Activated CD4-positive, alpha-beta memory T cell treated with anti-CD3 and anti-CD28 coated beads, Interleukin-2, amount 10 ng/mL, durations not matched to agents 7 days and 5 days (primary cell): Measurements from ENCODE around the gene KIF18B. TPM values are rescaled to one million over a fixed set of nuclear protein-coding genes. Genes with fewer than 3 reads are reported as not detected.

Experiments used
- CTCF ChIA-PET: fragments of 350-600 bp; sonication (Branson Sonifier 250); formaldehyde crosslinking; loops from one replicate; lab custom pipeline; 2021; ENCODE audit warnings: antibody characterized with exemption, inconsistent platforms; lab: Charles Lee
- POLR2A ChIA-PET: fragments of 350-600 bp; sonication (Branson Sonifier 250); formaldehyde crosslinking; loops from one replicate; lab custom pipeline; 2021; ENCODE audit warnings: antibody characterized with exemption; lab: Charles Lee
- DNase-seq: peaks from one replicate; pipeline ENCODE4 v3.0.0-alpha.2; 2020
- H3K27ac Mint-ChIP-seq: one replicate; pipeline ENCODE4 v1.8.0; 2021; ENCODE audit warnings: mild to moderate bottlenecking, mixed read lengths
- H3K27me3 Mint-ChIP-seq: one replicate; pipeline ENCODE4 v1.8.0; 2021; ENCODE audit warnings: mixed read lengths
- H3K36me3 Mint-ChIP-seq: one replicate; pipeline ENCODE4 v1.8.0; 2021; ENCODE audit warnings: low read depth, mixed read lengths
- H3K4me1 Mint-ChIP-seq: one replicate; pipeline ENCODE4 v1.8.0; 2021; ENCODE audit warnings: mixed read lengths
- H3K4me3 Mint-ChIP-seq: one replicate; pipeline ENCODE4 v1.8.0; 2021; ENCODE audit warnings: mild to moderate bottlenecking, mixed read lengths
- H3K9me3 Mint-ChIP-seq: one replicate; pipeline ENCODE4 v1.8.0; 2021; ENCODE audit warnings: mixed read lengths
- total RNA-seq, 2 experiments: library from RNA; stranded (reverse); gene quantifications; one replicate each; pipeline ENCODE4 v1.2.3, GENCODE V29; 2021

KIF18B gene
- total RNA-seq, 2 experiments from 2014 or later = 66.9 to 67.9 TPM

- DNase-seq = no peak
- Mint-ChIP-seq H3K36me3 (no peaks in the 10 kb centered on the region), H3K27me3 (peaks cover 76% of the 10 kb centered on the region), H3K9me3 (no peaks in the 10 kb centered on the region), H3K27ac (no peak overlapping the region), H3K4me3 (no peak overlapping the region), H3K4me1 (peaks cover 29% of the 10 kb centered on the region)
- CTCF ChIA-PET = interaction anchor here (1.7 to 2.4 kb wide), 2 partner anchors 47 to 54 kb away, joined by 3 to 7 read pairs; no protein-coding TSS in a partner anchor
- POLR2A ChIA-PET = interaction anchor here (0.6 to 2.3 kb wide), 5 partner anchors 10 to 94 kb away, joined by 3 to 7 read pairs (median 3); partner anchors contain the start of genes EFTUD2, KIF18B and NMT1
Measured at GRCh38 chr17:44967026-44967906, 19.7 kb upstream of the KIF18B start.

GRCh38 chr17:44966348-44967025 is 18.9 kb upstream of the KIF18B start:
- peaks cover 68% of the 10 kb centered on the region for H3K27me3 Mint-ChIP-seq

GRCh38 chr17:44965481-44966234 is 18.1 kb upstream of the KIF18B start:
- ChIA-PET CTCF (interaction anchor here (1.0 to 1.7 kb wide), 2 partner anchors 45 to 170 kb away, joined by 3 read pairs; partner anchors contain the start of gene ACBD4), POLR2A (interaction anchor here (2.2 kb wide), 1 partner anchor 19 kb away, joined by 7 read pairs; no protein-coding TSS in a partner anchor)
- Mint-ChIP-seq H3K27ac (no peak overlapping the region), H3K36me3 (no peaks in the 10 kb centered on the region), H3K4me3 (no peak overlapping the region), H3K4me1 (peaks cover 21% of the 10 kb centered on the region), H3K27me3 (peaks cover 66% of the 10 kb centered on the region), H3K9me3 (no peaks in the 10 kb centered on the region)
- DNase-seq = no peak

More at GRCh38 chr17:44966348-44967025, 18.9 kb upstream of the KIF18B start:
- no peak for DNase-seq
- peaks cover 23% of the 10 kb centered on the region for H3K4me1 Mint-ChIP-seq
- POLR2A ChIA-PET = interaction anchor here (0.6 to 1.0 kb wide), 2 partner anchors 10 to 19 kb away, joined by 3 read pairs; partner anchors contain the start of gene KIF18B
- H3K4me3 Mint-ChIP-seq = no peak overlapping the region
- H3K27ac Mint-ChIP-seq = no peak overlapping the region
- H3K9me3 Mint-ChIP-seq = no peaks in the 10 kb centered on the region
- no peaks in the 10 kb centered on the region for H3K36me3 Mint-ChIP-seq
- CTCF ChIA-PET = interaction anchor here (1.0 to 1.7 kb wide), 2 partner anchors 46 to 169 kb away, joined by 3 read pairs; partner anchors contain the start of gene ACBD4

GRCh38 chr17:44961921-44962350 is 14.4 kb upstream of the KIF18B start:
- POLR2A ChIA-PET = no interaction called here
- DNase-seq = no peak
- H3K4me1 Mint-ChIP-seq = peaks cover 4% of the 10 kb centered on the region
- CTCF ChIA-PET = no interaction called here
- H3K4me3 Mint-ChIP-seq = no peak overlapping the region
- H3K27me3 Mint-ChIP-seq = peaks cover 59% of the 10 kb centered on the region
- no peaks in the 10 kb centered on the region for H3K9me3 Mint-ChIP-seq
- no peak overlapping the region for H3K27ac Mint-ChIP-seq
- H3K36me3 Mint-ChIP-seq = no peaks in the 10 kb centered on the region

GRCh38 chr17:44960691-44961090 is 13.1 kb upstream of the KIF18B start:
- no peak overlapping the region for H3K4me3 Mint-ChIP-seq
- H3K27ac Mint-ChIP-seq = no peak overlapping the region
- CTCF ChIA-PET = no interaction called here
- DNase-seq = no peak
- no peaks in the 10 kb centered on the region for H3K9me3 Mint-ChIP-seq
- H3K36me3 Mint-ChIP-seq = no peaks in the 10 kb centered on the region
- POLR2A ChIA-PET = interaction anchor here (1.6 kb wide), 1 partner anchor 14 kb away, joined by 4 read pairs; no protein-coding TSS in a partner anchor
- H3K27me3 Mint-ChIP-seq = peaks cover 52% of the 10 kb centered on the region
- H3K4me1 Mint-ChIP-seq = no peaks in the 10 kb centered on the region

GRCh38 chr17:44959821-44960531 is 12.4 kb upstream of the KIF18B start:
- H3K27me3 Mint-ChIP-seq = peaks cover 52% of the 10 kb centered on the region

GRCh38 chr17:44956998-44957981 is 9.7 kb upstream of the KIF18B start:
- H3K27ac Mint-ChIP-seq = no peak overlapping the region

More at GRCh38 chr17:44959821-44960531, 12.4 kb upstream of the KIF18B start:
- Mint-ChIP-seq H3K4me3 (no peak overlapping the region), H3K9me3 (no peaks in the 10 kb centered on the region), H3K36me3 (no peaks in the 10 kb centered on the region), H3K4me1 (no peaks in the 10 kb centered on the region), H3K27ac (no peak overlapping the region)
- DNase-seq = no peak
- ChIA-PET CTCF (no interaction called here), POLR2A (interaction anchor here (1.0 to 1.6 kb wide), 2 partner anchors 9 to 13 kb away, joined by 3 to 4 read pairs; partner anchors contain the start of gene C1QL1)

GRCh38 chr17:44955674-44956425 is 8.3 kb upstream of the KIF18B start:
- Mint-ChIP-seq H3K4me3 (no peak overlapping the region), H3K4me1 (no peaks in the 10 kb centered on the region), H3K27ac (no peak overlapping the region), H3K9me3 (no peaks in the 10 kb centered on the region), H3K27me3 (peaks cover 32% of the 10 kb centered on the region), H3K36me3 (no peaks in the 10 kb centered on the region)
- CTCF ChIA-PET = interaction anchor here (1.5 kb wide), 1 partner anchor 67 kb away, joined by 4 read pairs; no protein-coding TSS in a partner anchor
- no peak for DNase-seq
- POLR2A ChIA-PET = interaction anchor here (1.0 to 1.7 kb wide), 2 partner anchors 9 to 16 kb away, joined by 3 to 10 read pairs; partner anchors contain the start of gene KIF18B

More at GRCh38 chr17:44956998-44957981, 9.7 kb upstream of the KIF18B start:
- DNase-seq = no peak
- Mint-ChIP-seq H3K27me3 (peaks cover 35% of the 10 kb centered on the region), H3K4me1 (no peaks in the 10 kb centered on the region), H3K36me3 (no peaks in the 10 kb centered on the region), H3K4me3 (no peak overlapping the region), H3K9me3 (no peaks in the 10 kb centered on the region)
- POLR2A ChIA-PET = interaction anchor here (0.5 to 1.5 kb wide), 4 partner anchors 9 to 242 kb away, joined by 3 to 5 read pairs (median 3); partner anchors contain the start of gene C1QL1
- CTCF ChIA-PET = interaction anchor here (0.5 to 0.6 kb wide), 2 partner anchors 11 to 425 kb away, joined by 3 read pairs; partner anchors contain the start of gene C1QL1

- Mint-ChIP-seq H3K36me3 (no peaks in the 10 kb centered on the region), H3K4me3 (no peak overlapping the region), H3K9me3 (no peaks in the 10 kb centered on the region), H3K27me3 (peaks cover 16% of the 10 kb centered on the region), H3K27ac (no peak overlapping the region), H3K4me1 (peaks cover 7% of the 10 kb centered on the region)
- DNase-seq = no peak
- POLR2A ChIA-PET = no interaction called here
- CTCF ChIA-PET = no interaction called here
Measured at GRCh38 chr17:44952946-44953475, 5.4 kb upstream of the KIF18B start.

GRCh38 chr17:44948315-44948795 is 782 bp upstream of the KIF18B start:
- H3K9me3 Mint-ChIP-seq = no peaks in the 10 kb centered on the region
- DNase-seq = no peak
- H3K36me3 Mint-ChIP-seq = peaks cover 31% of the 10 kb centered on the region
- H3K27me3 Mint-ChIP-seq = no peaks in the 10 kb centered on the region
- peak overlapping the region; percentile 88 for H3K27ac Mint-ChIP-seq
- ChIA-PET CTCF (interaction anchor here (1.9 kb wide), 1 partner anchor 187 kb away, joined by 6 read pairs; the partner anchor contains the start of gene ACBD4), POLR2A (interaction anchor here (0.8 to 2.4 kb wide), 2 partner anchors 27 to 113 kb away, joined by 3 to 8 read pairs; partner anchors contain the start of gene NMT1)
- peak overlapping the region; percentile 96 for H3K4me3 Mint-ChIP-seq
- H3K4me1 Mint-ChIP-seq = peaks cover 40% of the 10 kb centered on the region
